WTC11 (cell line): ENCODE measurements around the gene ZFY. TPM values are rescaled to one million over a fixed set of nuclear protein-coding genes. Genes with fewer than 3 reads are reported as not detected.

ENCODE experiments used
- ATAC-seq: fragments of 200-7000 bp; cut with Tn5 transposase; 2 replicates; pipeline ENCODE4 v1.10.0; 2021; ENCODE audit warnings: mild to moderate bottlenecking, moderate library complexity
- CTCF ChIA-PET: fragments of 300-600 bp; sonication (Branson Sonifier 250); formaldehyde crosslinking; loops from one replicate; lab custom pipeline; 2021; ENCODE audit warnings: antibody characterized with exemption; lab: Charles Lee
- POLR2A ChIA-PET: fragments of 350-600 bp; sonication (Branson Sonifier 250); formaldehyde crosslinking; loops from one replicate; lab custom pipeline; 2021; ENCODE audit warnings: antibody characterized with exemption; lab: Charles Lee
- DNase-seq: peaks from one replicate; pipeline ENCODE4 v3.0.0; 2021; ENCODE audit warnings: low spot score
- H3K27ac Mint-ChIP-seq: 2 replicates; pipeline ENCODE4 v1.8.0; 2021; ENCODE audit warnings: mixed read lengths
- H3K27me3 Mint-ChIP-seq: 2 replicates; pipeline ENCODE4 v1.8.0; 2021; ENCODE audit warnings: low read depth, mild to moderate bottlenecking, moderate library complexity, mixed read lengths
- H3K36me3 Mint-ChIP-seq: 2 replicates; pipeline ENCODE4 v1.8.0; 2021; ENCODE audit warnings: mixed read lengths
- H3K4me1 Mint-ChIP-seq: 2 replicates; pipeline ENCODE4 v1.8.0; 2022; ENCODE audit warnings: mixed read lengths
- H3K4me3 Mint-ChIP-seq: 2 replicates; pipeline ENCODE4 v1.8.0; 2021; ENCODE audit warnings: mild to moderate bottlenecking, moderate library complexity, mixed read lengths
- H3K9me3 Mint-ChIP-seq: 2 replicates; pipeline ENCODE4 v1.8.0; 2021; ENCODE audit warnings: mixed read lengths
- ATF1 ChIP-seq: sonication (generic); formaldehyde crosslinking; IDR thresholded peaks from 2 replicates; pipeline ENCODE4 v1.8.1; 2023; ENCODE audit warnings: mild to moderate bottlenecking, moderate library complexity, missing genetic modification reagents
- JAZF1 ChIP-seq: fragments of 250-450 bp; sonication (Bioruptor Pico); IDR thresholded peaks from 2 replicates; pipeline ENCODE4 v1.9.0; 2021; ENCODE audit warnings: moderate library complexity, mild to moderate bottlenecking, inconsistent platforms
- MXD4 ChIP-seq: fragments of 250-450 bp; sonication (Bioruptor Pico); IDR thresholded peaks from 2 replicates; pipeline ENCODE4 v1.8.0; 2021; ENCODE audit warnings: mild to moderate bottlenecking, moderate library complexity, borderline replicate concordance
- NFATC4 ChIP-seq: fragments of 250-450 bp; sonication (Bioruptor Pico); IDR thresholded peaks from 2 replicates; pipeline ENCODE4 v1.9.0; 2021; ENCODE audit warnings: mild to moderate bottlenecking
- NFYB ChIP-seq: sonication (generic); formaldehyde crosslinking; conservative IDR thresholded peaks from 2 replicates; pipeline ENCODE4 v1.8.0; 2022; ENCODE audit warnings: low read depth, missing genetic modification reagents
- RELA ChIP-seq: sonication (generic); formaldehyde crosslinking; IDR thresholded peaks from 2 replicates; pipeline ENCODE4 v1.8.1; 2022; ENCODE audit warnings: missing genetic modification reagents, mild to moderate bottlenecking, borderline replicate concordance
- RORB ChIP-seq: fragments of 250-450 bp; sonication (Bioruptor Pico); IDR thresholded peaks from 2 replicates; pipeline ENCODE4 v1.9.0; 2021; ENCODE audit warnings: mild to moderate bottlenecking
- SP1 ChIP-seq: sonication (generic); formaldehyde crosslinking; conservative IDR thresholded peaks from 2 replicates; pipeline ENCODE4 v1.8.1; 2022; ENCODE audit warnings: missing genetic modification reagents
- TCF7 ChIP-seq: sonication (generic); formaldehyde crosslinking; IDR thresholded peaks from 2 replicates; pipeline ENCODE4 v1.8.0; 2022; ENCODE audit warnings: mild to moderate bottlenecking, low read depth, missing genetic modification reagents, moderate library complexity
- ZNF219 ChIP-seq: sonication (generic); formaldehyde crosslinking; IDR thresholded peaks from 2 replicates; pipeline ENCODE4 v1.8.0; 2023; ENCODE audit warnings: missing genetic modification reagents, mild to moderate bottlenecking, borderline replicate concordance
- ZNF671 ChIP-seq: fragments of 250-450 bp; sonication (Bioruptor Pico); IDR thresholded peaks from 2 replicates; pipeline ENCODE4 v1.8.0; 2021; ENCODE audit warnings: mild to moderate bottlenecking
- total RNA-seq: library from RNA; stranded (reverse); gene quantifications from 3 replicates; pipeline ENCODE4 v1.2.3, GENCODE V29; 2021
- TF ChIP-seq, protein P1 (sequence below): fragments of 200-600 bp; IDR thresholded peaks from 2 replicates; pipeline ENCODE4 v1.8.0; 2022; ENCODE audit warnings: antibody characterized with exemption
- TF ChIP-seq, protein P2 (sequence below): sonication (generic); formaldehyde crosslinking; IDR thresholded peaks from 2 replicates; pipeline ENCODE4 v1.8.1; 2023; ENCODE audit warnings: mild to moderate bottlenecking, missing genetic modification reagents
- TF ChIP-seq, protein P3 (sequence below): sonication (generic); formaldehyde crosslinking; IDR thresholded peaks from 2 replicates; pipeline ENCODE4 v1.8.0; 2022; ENCODE audit warnings: missing genetic modification reagents
- TF ChIP-seq, protein P4 (sequence below): fragments of 250-450 bp; sonication (Bioruptor Pico); IDR thresholded peaks from 2 replicates; pipeline ENCODE4 v2.1.2; 2022; ENCODE audit warnings: mild to moderate bottlenecking, moderate library complexity
- TF ChIP-seq, protein P5 (sequence below): sonication (generic); formaldehyde crosslinking; IDR thresholded peaks from 2 replicates; pipeline ENCODE4 v1.8.0; 2022; ENCODE audit warnings: mild to moderate bottlenecking, missing genetic modification reagents
- TF ChIP-seq, protein P6 (sequence below): sonication (generic); formaldehyde crosslinking; IDR thresholded peaks from 2 replicates; pipeline ENCODE4 v1.8.0; 2023; ENCODE audit warnings: missing genetic modification reagents, mild to moderate bottlenecking, borderline replicate concordance
- TF ChIP-seq, protein P7 (sequence below): sonication (generic); formaldehyde crosslinking; IDR thresholded peaks from 2 replicates; pipeline ENCODE4 v1.8.1; 2022; ENCODE audit warnings: low read depth, missing genetic modification reagents, borderline replicate concordance
- TF ChIP-seq, protein P8 (sequence below): sonication (generic); formaldehyde crosslinking; IDR thresholded peaks from 2 replicates; pipeline ENCODE4 v1.8.0; 2022; ENCODE audit warnings: mild to moderate bottlenecking, missing genetic modification reagents
- TF ChIP-seq, protein P9 (sequence below): sonication (generic); formaldehyde crosslinking; IDR thresholded peaks from 2 replicates; pipeline ENCODE4 v1.8.1; 2022; ENCODE audit warnings: missing genetic modification reagents, borderline replicate concordance

ZFY gene
- total RNA-seq, 1 experiment from 2014 or later: 6.0 TPM

DNA sequence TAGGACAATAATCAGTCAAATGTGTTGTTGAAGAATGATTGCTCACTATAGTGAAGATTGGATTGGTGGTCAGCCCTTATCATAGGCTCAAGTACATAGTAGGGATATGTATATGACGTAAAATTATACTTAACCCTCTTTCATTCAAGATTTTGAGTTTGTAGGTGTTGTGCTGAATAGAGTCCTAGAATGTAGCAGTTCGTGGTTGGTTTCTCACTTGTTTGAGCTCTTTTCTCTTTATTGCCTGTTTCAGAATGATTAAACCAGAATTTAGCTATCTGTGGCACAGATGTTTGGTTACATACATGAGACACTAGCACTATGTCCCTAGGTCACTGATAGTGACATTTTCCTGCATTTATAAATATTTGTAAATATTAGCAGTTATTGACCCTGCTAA lies 15.5 kb downstream of the ZFY start:
- no peaks in the 10 kb centered on the region for H3K27me3 Mint-ChIP-seq
- TF ChIP-seq, protein P1, sequence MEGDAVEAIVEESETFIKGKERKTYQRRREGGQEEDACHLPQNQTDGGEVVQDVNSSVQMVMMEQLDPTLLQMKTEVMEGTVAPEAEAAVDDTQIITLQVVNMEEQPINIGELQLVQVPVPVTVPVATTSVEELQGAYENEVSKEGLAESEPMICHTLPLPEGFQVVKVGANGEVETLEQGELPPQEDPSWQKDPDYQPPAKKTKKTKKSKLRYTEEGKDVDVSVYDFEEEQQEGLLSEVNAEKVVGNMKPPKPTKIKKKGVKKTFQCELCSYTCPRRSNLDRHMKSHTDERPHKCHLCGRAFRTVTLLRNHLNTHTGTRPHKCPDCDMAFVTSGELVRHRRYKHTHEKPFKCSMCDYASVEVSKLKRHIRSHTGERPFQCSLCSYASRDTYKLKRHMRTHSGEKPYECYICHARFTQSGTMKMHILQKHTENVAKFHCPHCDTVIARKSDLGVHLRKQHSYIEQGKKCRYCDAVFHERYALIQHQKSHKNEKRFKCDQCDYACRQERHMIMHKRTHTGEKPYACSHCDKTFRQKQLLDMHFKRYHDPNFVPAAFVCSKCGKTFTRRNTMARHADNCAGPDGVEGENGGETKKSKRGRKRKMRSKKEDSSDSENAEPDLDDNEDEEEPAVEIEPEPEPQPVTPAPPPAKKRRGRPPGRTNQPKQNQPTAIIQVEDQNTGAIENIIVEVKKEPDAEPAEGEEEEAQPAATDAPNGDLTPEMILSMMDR: no peak
- TF ChIP-seq, protein P2, sequence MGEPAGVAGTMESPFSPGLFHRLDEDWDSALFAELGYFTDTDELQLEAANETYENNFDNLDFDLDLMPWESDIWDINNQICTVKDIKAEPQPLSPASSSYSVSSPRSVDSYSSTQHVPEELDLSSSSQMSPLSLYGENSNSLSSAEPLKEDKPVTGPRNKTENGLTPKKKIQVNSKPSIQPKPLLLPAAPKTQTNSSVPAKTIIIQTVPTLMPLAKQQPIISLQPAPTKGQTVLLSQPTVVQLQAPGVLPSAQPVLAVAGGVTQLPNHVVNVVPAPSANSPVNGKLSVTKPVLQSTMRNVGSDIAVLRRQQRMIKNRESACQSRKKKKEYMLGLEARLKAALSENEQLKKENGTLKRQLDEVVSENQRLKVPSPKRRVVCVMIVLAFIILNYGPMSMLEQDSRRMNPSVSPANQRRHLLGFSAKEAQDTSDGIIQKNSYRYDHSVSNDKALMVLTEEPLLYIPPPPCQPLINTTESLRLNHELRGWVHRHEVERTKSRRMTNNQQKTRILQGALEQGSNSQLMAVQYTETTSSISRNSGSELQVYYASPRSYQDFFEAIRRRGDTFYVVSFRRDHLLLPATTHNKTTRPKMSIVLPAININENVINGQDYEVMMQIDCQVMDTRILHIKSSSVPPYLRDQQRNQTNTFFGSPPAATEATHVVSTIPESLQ (CRISPR knock-in tag): no peak
- TF ChIP-seq ZNF671: no peak
- TF ChIP-seq ZNF219 (CRISPR knock-in tag): no peak
- TF ChIP-seq NFATC4: no peak
- TF ChIP-seq, protein P3, sequence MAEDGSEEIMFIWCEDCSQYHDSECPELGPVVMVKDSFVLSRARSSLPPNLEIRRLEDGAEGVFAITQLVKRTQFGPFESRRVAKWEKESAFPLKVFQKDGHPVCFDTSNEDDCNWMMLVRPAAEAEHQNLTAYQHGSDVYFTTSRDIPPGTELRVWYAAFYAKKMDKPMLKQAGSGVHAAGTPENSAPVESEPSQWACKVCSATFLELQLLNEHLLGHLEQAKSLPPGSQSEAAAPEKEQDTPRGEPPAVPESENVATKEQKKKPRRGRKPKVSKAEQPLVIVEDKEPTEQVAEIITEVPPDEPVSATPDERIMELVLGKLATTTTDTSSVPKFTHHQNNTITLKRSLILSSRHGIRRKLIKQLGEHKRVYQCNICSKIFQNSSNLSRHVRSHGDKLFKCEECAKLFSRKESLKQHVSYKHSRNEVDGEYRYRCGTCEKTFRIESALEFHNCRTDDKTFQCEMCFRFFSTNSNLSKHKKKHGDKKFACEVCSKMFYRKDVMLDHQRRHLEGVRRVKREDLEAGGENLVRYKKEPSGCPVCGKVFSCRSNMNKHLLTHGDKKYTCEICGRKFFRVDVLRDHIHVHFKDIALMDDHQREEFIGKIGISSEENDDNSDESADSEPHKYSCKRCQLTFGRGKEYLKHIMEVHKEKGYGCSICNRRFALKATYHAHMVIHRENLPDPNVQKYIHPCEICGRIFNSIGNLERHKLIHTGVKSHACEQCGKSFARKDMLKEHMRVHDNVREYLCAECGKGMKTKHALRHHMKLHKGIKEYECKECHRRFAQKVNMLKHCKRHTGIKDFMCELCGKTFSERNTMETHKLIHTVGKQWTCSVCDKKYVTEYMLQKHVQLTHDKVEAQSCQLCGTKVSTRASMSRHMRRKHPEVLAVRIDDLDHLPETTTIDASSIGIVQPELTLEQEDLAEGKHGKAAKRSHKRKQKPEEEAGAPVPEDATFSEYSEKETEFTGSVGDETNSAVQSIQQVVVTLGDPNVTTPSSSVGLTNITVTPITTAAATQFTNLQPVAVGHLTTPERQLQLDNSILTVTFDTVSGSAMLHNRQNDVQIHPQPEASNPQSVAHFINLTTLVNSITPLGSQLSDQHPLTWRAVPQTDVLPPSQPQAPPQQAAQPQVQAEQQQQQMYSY (CRISPR knock-in tag): no peak
- TF ChIP-seq, protein P4, sequence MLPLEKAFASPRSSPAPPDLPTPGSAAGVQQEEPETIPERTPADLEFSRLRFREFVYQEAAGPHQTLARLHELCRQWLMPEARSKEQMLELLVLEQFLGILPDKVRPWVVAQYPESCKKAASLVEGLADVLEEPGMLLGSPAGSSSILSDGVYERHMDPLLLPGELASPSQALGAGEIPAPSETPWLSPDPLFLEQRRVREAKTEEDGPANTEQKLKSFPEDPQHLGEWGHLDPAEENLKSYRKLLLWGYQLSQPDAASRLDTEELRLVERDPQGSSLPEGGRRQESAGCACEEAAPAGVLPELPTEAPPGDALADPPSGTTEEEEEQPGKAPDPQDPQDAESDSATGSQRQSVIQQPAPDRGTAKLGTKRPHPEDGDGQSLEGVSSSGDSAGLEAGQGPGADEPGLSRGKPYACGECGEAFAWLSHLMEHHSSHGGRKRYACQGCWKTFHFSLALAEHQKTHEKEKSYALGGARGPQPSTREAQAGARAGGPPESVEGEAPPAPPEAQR (CRISPR knock-in tag): no peak
- TF ChIP-seq JAZF1: no peak
- TF ChIP-seq MXD4 (CRISPR knock-in tag): no peak
- no peak for TF ChIP-seq RORB (CRISPR knock-in tag)
- TF ChIP-seq, protein P5, sequence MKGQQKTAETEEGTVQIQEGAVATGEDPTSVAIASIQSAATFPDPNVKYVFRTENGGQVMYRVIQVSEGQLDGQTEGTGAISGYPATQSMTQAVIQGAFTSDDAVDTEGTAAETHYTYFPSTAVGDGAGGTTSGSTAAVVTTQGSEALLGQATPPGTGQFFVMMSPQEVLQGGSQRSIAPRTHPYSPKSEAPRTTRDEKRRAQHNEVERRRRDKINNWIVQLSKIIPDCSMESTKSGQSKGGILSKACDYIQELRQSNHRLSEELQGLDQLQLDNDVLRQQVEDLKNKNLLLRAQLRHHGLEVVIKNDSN: no peak
- TF ChIP-seq, protein P6, sequence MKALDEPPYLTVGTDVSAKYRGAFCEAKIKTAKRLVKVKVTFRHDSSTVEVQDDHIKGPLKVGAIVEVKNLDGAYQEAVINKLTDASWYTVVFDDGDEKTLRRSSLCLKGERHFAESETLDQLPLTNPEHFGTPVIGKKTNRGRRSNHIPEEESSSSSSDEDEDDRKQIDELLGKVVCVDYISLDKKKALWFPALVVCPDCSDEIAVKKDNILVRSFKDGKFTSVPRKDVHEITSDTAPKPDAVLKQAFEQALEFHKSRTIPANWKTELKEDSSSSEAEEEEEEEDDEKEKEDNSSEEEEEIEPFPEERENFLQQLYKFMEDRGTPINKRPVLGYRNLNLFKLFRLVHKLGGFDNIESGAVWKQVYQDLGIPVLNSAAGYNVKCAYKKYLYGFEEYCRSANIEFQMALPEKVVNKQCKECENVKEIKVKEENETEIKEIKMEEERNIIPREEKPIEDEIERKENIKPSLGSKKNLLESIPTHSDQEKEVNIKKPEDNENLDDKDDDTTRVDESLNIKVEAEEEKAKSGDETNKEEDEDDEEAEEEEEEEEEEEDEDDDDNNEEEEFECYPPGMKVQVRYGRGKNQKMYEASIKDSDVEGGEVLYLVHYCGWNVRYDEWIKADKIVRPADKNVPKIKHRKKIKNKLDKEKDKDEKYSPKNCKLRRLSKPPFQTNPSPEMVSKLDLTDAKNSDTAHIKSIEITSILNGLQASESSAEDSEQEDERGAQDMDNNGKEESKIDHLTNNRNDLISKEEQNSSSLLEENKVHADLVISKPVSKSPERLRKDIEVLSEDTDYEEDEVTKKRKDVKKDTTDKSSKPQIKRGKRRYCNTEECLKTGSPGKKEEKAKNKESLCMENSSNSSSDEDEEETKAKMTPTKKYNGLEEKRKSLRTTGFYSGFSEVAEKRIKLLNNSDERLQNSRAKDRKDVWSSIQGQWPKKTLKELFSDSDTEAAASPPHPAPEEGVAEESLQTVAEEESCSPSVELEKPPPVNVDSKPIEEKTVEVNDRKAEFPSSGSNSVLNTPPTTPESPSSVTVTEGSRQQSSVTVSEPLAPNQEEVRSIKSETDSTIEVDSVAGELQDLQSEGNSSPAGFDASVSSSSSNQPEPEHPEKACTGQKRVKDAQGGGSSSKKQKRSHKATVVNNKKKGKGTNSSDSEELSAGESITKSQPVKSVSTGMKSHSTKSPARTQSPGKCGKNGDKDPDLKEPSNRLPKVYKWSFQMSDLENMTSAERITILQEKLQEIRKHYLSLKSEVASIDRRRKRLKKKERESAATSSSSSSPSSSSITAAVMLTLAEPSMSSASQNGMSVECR (CRISPR knock-in tag): no peak
- TF ChIP-seq, protein P7, sequence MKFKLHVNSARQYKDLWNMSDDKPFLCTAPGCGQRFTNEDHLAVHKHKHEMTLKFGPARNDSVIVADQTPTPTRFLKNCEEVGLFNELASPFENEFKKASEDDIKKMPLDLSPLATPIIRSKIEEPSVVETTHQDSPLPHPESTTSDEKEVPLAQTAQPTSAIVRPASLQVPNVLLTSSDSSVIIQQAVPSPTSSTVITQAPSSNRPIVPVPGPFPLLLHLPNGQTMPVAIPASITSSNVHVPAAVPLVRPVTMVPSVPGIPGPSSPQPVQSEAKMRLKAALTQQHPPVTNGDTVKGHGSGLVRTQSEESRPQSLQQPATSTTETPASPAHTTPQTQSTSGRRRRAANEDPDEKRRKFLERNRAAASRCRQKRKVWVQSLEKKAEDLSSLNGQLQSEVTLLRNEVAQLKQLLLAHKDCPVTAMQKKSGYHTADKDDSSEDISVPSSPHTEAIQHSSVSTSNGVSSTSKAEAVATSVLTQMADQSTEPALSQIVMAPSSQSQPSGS: no peak
- TF ChIP-seq, protein P8, sequence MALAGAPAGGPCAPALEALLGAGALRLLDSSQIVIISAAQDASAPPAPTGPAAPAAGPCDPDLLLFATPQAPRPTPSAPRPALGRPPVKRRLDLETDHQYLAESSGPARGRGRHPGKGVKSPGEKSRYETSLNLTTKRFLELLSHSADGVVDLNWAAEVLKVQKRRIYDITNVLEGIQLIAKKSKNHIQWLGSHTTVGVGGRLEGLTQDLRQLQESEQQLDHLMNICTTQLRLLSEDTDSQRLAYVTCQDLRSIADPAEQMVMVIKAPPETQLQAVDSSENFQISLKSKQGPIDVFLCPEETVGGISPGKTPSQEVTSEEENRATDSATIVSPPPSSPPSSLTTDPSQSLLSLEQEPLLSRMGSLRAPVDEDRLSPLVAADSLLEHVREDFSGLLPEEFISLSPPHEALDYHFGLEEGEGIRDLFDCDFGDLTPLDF (CRISPR knock-in tag): no peak
- TF ChIP-seq NFYB (CRISPR knock-in tag): no peak
- TF ChIP-seq ATF1: no peak
- TF ChIP-seq, protein P9, sequence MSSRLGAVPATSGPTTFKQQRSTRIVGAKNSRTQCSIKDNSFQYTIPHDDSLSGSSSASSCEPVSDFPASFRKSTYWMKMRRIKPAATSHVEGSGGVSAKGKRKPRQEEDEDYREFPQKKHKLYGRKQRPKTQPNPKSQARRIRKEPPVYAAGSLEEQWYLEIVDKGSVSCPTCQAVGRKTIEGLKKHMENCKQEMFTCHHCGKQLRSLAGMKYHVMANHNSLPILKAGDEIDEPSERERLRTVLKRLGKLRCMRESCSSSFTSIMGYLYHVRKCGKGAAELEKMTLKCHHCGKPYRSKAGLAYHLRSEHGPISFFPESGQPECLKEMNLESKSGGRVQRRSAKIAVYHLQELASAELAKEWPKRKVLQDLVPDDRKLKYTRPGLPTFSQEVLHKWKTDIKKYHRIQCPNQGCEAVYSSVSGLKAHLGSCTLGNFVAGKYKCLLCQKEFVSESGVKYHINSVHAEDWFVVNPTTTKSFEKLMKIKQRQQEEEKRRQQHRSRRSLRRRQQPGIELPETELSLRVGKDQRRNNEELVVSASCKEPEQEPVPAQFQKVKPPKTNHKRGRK (CRISPR knock-in tag): no peak
- TF ChIP-seq TCF7 (CRISPR knock-in tag): no peak
- TF ChIP-seq SP1 (CRISPR knock-in tag): no peak
- TF ChIP-seq RELA (CRISPR knock-in tag): no peak
- POLR2A ChIA-PET: no interaction called here
- H3K27ac Mint-ChIP-seq: no peak overlapping the region
- CTCF ChIA-PET: no interaction called here
- peaks cover 41% of the 10 kb centered on the region for H3K4me1 Mint-ChIP-seq
- DNase-seq: no peak
- no peak overlapping the region for H3K4me3 Mint-ChIP-seq
- H3K36me3 Mint-ChIP-seq: peaks cover 10% of the 10 kb centered on the region
- no peaks in the 10 kb centered on the region for H3K9me3 Mint-ChIP-seq
- no peak for ATAC-seq
